Large intestine (tissue), 3 donors: ENCODE results near the gene RDH5. TPM values are rescaled to one million over a fixed set of nuclear protein-coding genes. Genes with fewer than 3 reads are reported as not detected.

ENCODE experiments used
- DNase-seq, 2 donors: peaks; one replicate each; pipeline versions ENCODE4 v3.0.0 to v3.0.0-alpha.2; 2013
- H3K27ac ChIP-seq: one replicate; pipeline ENCODE4 v1.5.1; 2013; ENCODE audit warnings: low read length
- H3K27me3 ChIP-seq: 2 replicates; pipeline ENCODE4 v1.6.1; 2013; ENCODE audit warnings: low read length; ENCODE audit not compliant: control insufficient read depth, insufficient read depth
- H3K36me3 ChIP-seq: 2 replicates; pipeline ENCODE4 v1.6.1; 2013; ENCODE audit warnings: low read length; ENCODE audit not compliant: control insufficient read depth, insufficient read depth
- H3K4me1 ChIP-seq: one replicate; pipeline ENCODE4 v1.6.1; 2013; ENCODE audit warnings: low read length; ENCODE audit not compliant: control insufficient read depth, insufficient read depth
- H3K4me3 ChIP-seq: one replicate; pipeline ENCODE4 v1.5.1; 2013; ENCODE audit warnings: low read length
- H3K9me3 ChIP-seq: one replicate; pipeline ENCODE4 v1.6.1; 2013; ENCODE audit warnings: mild to moderate bottlenecking, low read depth, low read length, moderate library complexity; ENCODE audit not compliant: control insufficient read depth
- WGBS: methylation state at CpG from one replicate; pipeline ENCODE4 v1.1.5; 2013; ENCODE audit warnings: low lambda C conversion rate; ENCODE audit not compliant: insufficient coverage; 5-methylcytosine and 5-hydroxymethylcytosine counted together
- polyA plus RNA-seq: library from polyadenylated mRNA; unstranded; fragments of 120-200 nt; gene quantifications from one replicate; pipeline ENCODE4 v1.2.1, GENCODE V29; 2013

Gene RDH5
- polyA plus RNA-seq, 1 donor, result 56.7 TPM

DNA sequence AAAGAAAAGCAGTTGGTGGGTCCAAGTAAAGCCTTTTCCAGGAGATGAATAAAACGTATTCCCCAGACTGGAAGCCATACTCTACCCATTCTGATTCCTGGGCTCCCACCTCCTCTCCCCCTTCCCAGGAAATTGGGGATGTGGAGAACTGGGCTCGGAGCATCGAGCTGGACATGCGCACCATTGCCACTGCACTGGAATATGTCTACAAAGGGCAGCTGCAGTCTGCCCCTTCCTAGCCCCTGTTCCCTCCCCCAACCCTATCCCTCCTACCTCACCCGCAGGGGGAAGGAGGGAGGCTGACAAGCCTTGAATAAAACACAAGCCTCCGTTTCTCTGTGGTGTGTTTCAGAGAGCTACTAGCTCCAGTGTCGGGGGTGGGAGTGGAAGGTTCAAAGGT lies 822 bp upstream of the RDH5 start:
- H3K36me3 ChIP-seq, result peaks cover 30% of the 10 kb centered on the region
- no peaks in the 10 kb centered on the region for H3K27me3 ChIP-seq
- no peak for DNase-seq
- WGBS, result no CpG with 5 or more reads among the region's 7 CpGs
- H3K27ac ChIP-seq, result peak overlapping the region; percentile 96
- no peak overlapping the region for H3K4me3 ChIP-seq
- H3K9me3 ChIP-seq, result no peaks in the 10 kb centered on the region
- H3K4me1 ChIP-seq, result peaks cover 69% of the 10 kb centered on the region

DNA sequence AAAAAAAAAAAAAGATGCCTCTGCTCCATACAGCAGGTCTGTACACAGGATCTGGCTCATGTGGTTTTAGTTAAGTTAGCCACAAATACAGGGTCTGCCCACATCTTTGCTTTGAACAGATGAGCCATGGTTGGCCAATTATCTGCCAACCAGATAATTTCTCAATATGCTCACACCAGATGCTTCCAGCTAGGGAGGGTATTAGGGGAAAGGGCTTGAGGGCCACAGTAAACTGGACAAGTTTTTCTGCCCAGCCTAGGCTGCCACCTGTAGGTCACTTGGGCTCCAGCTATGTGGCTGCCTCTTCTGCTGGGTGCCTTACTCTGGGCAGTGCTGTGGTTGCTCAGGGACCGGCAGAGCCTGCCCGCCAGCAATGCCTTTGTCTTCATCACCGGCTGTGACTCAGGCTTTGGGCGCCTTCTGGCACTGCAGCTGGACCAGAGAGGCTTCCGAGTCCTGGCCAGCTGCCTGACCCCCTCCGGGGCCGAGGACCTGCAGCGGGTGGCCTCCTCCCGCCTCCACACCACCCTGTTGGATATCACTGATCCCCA lies 776 bp downstream of the RDH5 start:
- no peaks in the 10 kb centered on the region for H3K9me3 ChIP-seq
- peaks cover 73% of the 10 kb centered on the region for H3K4me1 ChIP-seq
- H3K36me3 ChIP-seq, result peaks cover 46% of the 10 kb centered on the region
- H3K27me3 ChIP-seq, result no peaks in the 10 kb centered on the region
- H3K4me3 ChIP-seq, result peak overlapping the region; percentile 42
- DNase-seq, result peak; percentile 61 to 69
- WGBS, result no CpG with 5 or more reads among the region's 9 CpGs
- H3K27ac ChIP-seq, result peak overlapping the region; percentile 96

DNA sequence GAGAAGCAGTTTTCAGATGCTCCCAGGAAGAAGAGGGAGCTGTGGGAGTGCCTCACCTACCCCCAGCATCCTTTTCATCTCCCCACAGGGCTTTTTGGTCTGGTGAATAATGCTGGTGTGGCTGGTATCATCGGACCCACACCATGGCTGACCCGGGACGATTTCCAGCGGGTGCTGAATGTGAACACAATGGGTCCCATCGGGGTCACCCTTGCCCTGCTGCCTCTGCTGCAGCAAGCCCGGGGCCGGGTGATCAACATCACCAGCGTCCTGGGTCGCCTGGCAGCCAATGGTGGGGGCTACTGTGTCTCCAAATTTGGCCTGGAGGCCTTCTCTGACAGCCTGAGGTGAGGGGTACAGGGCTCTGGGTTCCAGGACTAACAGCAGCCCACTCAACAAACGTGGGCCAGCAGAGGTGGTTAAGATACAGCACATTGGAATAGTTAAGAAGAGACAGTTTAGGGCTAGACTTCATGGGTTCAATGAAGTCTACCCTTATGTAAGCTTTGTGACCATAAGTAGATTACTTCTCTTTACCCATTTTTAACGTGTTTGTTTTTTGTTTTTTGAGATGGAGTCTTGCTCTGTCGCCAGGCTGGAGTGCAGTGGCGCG lies 1.5 kb downstream of the RDH5 start:
- H3K36me3 ChIP-seq, result peaks cover 53% of the 10 kb centered on the region

DNA sequence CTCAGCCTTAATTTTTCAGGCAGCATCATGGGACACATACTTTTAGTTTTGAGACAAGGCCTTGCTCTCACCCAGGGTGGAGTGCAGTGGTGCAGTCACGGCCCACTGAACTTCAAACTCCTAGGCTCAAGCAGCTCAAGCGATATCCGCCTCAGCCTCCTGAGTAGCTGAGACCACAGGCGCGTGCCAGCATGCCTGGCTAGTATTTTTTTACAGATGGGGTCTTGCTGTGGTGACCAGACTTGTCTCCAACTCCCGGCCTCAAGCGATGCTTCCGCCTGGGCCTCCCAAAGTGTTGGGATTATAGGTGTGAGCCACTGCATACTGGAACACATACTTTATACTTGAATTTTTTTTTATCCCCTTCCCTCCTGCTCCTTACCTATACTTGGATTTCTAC lies 2.8 kb downstream of the RDH5 start:
- WGBS, result no CpG with 5 or more reads among the region's 8 CpGs
- Histone ChIP-seq H3K9me3 (no peaks in the 10 kb centered on the region), H3K27ac (no peak overlapping the region), H3K4me3 (no peak overlapping the region), H3K27me3 (no peaks in the 10 kb centered on the region), H3K4me1 (peaks cover 73% of the 10 kb centered on the region), H3K36me3 (peaks cover 58% of the 10 kb centered on the region)
- DNase-seq, result no peak

More for the DNA sequence above, 1.5 kb downstream of the RDH5 start:
- H3K27ac ChIP-seq, result peak overlapping the region; percentile 96
- peaks cover 78% of the 10 kb centered on the region for H3K4me1 ChIP-seq
- 91% methylated on average over 4 of the region's 14 CpGs for WGBS
- peak overlapping the region; percentile 42 for H3K4me3 ChIP-seq
- no peaks in the 10 kb centered on the region for H3K9me3 ChIP-seq
- DNase-seq, result no peak
- no peaks in the 10 kb centered on the region for H3K27me3 ChIP-seq

DNA sequence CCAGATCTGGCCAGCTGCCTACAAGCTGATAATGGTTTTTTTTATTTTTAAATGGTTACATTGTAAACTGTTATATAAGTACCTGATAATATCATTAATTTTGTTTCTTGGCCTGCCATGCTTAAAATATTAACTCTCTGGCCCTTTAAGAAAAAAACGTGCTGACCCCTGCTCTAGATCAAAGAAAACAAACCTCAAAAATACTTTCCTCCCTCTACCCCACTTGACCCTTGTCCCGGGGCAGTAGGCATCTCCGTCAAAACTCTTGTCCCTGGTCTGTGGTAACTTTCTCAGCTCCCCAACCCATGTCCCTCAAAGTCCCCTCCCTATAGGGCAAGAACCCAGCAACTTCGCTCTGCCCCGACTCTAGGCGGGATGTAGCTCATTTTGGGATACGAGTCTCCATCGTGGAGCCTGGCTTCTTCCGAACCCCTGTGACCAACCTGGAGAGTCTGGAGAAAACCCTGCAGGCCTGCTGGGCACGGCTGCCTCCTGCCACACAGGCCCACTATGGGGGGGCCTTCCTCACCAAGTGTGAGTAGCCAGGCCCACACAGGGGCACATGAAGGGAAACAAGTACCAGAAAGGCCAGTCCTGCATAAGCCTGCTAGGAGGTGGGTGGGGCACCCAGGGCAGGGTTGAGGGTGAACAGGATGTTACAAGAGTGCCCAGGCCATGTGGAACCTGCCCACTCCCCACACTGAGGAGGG lies 3.5 kb downstream of the RDH5 start:
- H3K27me3 ChIP-seq, result no peaks in the 10 kb centered on the region
- DNase-seq, result no peak
- no peak overlapping the region for H3K27ac ChIP-seq
- peaks cover 57% of the 10 kb centered on the region for H3K36me3 ChIP-seq
- peaks cover 67% of the 10 kb centered on the region for H3K4me1 ChIP-seq
- H3K9me3 ChIP-seq, result no peaks in the 10 kb centered on the region
- no CpG with 5 or more reads among the region's 10 CpGs for WGBS
- H3K4me3 ChIP-seq, result no peak overlapping the region

DNA sequence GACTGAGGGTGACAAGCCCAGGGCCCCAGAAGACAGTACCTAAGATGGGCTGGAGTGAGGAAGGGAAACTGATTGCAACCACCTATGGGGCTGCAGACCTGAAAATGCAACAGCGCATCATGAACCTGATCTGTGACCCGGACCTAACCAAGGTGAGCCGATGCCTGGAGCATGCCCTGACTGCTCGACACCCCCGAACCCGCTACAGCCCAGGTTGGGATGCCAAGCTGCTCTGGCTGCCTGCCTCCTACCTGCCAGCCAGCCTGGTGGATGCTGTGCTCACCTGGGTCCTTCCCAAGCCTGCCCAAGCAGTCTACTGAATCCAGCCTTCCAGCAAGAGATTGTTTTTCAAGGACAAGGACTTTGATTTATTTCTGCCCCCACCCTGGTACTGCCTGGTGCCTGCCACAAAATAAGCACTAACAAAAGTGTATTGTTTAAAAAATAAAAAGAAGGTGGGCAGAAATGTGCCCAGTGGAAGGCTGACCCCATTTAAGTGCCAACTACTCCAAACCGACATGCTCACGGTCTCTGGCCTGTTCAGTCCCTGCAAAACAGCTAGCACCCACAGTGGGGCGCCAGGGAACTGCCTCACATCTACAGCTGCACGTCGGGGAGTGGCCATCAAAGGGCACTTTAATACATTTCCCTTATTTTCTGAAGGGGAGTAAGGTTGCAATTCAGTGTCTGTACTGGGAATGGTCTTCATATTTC lies 4.2 kb downstream of the RDH5 start:
- Histone ChIP-seq H3K4me3 (no peak overlapping the region), H3K27me3 (no peaks in the 10 kb centered on the region), H3K36me3 (peaks cover 51% of the 10 kb centered on the region), H3K9me3 (no peaks in the 10 kb centered on the region), H3K27ac (no peak overlapping the region), H3K4me1 (peaks cover 60% of the 10 kb centered on the region)
- peak in 1 of 2 donors; percentile 61 for DNase-seq
- no CpG with 5 or more reads among the region's 11 CpGs for WGBS

DNA sequence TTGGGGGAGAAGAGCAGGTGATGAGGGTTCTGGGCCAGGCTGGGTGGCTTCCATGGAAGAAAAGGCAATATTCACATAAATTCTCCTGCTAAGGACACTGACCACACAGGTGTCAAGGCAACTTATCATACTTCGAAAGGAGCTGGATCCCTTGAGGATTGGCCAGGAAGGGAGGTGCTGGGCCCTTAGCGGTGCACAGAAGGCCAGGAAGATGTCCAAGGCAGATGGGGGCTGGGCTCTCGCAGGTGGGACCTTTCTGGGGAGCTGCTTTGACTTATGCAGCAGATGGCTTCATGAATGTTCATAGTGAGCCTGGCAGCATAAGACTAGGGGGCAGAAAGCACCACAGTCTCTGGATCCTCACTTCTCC lies 4.7 kb downstream of the RDH5 start:
- no peaks in the 10 kb centered on the region for H3K27me3 ChIP-seq
- no peaks in the 10 kb centered on the region for H3K9me3 ChIP-seq
- no peak for DNase-seq
- no peak overlapping the region for H3K4me3 ChIP-seq
- H3K27ac ChIP-seq, result no peak overlapping the region
- peaks cover 57% of the 10 kb centered on the region for H3K4me1 ChIP-seq
- no CpG with 5 or more reads among the region's 3 CpGs for WGBS
- H3K36me3 ChIP-seq, result peaks cover 47% of the 10 kb centered on the region

DNA sequence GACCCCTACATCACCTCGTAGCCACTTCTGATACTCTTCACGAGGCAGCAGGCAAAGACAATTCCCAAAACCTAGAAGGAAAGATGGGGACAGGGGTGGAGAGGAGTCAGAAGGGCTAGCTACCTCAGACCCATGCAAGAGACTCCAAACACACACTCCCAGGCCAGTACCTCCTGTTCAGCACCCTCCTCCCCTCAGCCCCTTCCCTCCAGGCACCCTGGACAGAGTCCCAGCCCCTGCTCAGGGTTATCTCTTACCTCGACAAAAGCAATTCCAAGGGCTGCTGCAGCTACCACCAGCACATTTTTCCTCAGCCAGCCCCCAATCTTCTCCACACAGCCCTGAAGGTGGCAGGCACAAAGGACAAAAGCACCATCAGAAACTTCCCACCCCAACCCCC lies 5.4 kb downstream of the RDH5 start:
- no CpG with 5 or more reads among the region's 3 CpGs for WGBS
- peaks cover 61% of the 10 kb centered on the region for H3K4me1 ChIP-seq
- no peaks in the 10 kb centered on the region for H3K9me3 ChIP-seq
- DNase-seq, result no peak
- no peak overlapping the region for H3K27ac ChIP-seq
- no peaks in the 10 kb centered on the region for H3K27me3 ChIP-seq
- H3K4me3 ChIP-seq, result no peak overlapping the region
- H3K36me3 ChIP-seq, result peaks cover 47% of the 10 kb centered on the region

DNA sequence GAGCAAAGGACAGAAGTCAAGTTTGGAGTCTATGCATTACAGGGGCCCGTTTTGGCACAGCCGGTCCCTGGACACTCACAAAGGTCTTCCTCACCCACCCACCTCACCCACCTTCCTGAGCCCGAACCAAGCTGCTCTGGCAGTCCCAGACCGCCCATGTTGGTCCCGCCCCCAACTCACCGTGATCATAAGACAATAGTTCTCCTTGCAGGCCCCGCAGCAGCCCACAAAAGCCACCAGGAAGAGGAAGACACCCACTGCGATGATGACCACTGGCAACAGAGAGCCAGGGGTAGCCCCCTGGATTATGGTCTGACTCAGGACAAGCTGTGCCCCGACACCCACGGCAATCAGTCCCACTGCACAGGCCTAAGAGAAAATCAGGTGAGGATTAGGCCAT lies 6.8 kb downstream of the RDH5 start:
- Histone ChIP-seq H3K27ac (peak overlapping the region; percentile 97), H3K9me3 (no peaks in the 10 kb centered on the region), H3K4me3 (peak overlapping the region; percentile 96), H3K4me1 (peaks cover 49% of the 10 kb centered on the region), H3K36me3 (peaks cover 44% of the 10 kb centered on the region), H3K27me3 (no peaks in the 10 kb centered on the region)
- WGBS, result no CpG with 5 or more reads among the region's 10 CpGs
- peak in 1 of 2 donors; percentile 47 for DNase-seq

DNA sequence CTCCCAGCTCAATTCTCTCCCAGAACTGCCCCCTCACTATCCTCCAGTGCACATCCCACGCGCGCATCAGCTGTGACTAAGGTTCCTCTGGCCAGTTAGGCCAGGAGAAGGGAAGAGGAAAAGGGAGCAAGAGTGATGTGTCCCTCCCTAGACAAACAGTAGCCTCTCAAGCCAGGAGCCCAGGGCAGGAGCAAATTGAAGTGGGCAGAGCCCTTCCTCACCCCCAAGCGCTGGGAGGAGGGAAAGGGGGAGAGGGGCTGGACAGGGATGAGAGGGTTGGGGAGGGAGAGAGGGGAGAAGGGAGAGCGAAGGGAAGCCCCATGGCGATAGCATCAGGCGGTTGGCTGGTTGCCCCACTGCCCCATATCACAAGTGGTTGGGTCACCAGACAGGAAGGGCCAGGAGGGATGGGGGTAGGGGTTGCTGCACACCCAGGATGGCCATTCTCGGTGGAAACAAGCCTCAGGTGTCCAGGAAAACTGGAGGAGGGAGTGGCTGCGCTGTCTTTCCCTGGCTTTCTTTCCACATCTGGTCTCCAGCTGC lies 7.5 kb downstream of the RDH5 start:
- Histone ChIP-seq H3K27me3 (no peaks in the 10 kb centered on the region), H3K4me1 (peaks cover 46% of the 10 kb centered on the region), H3K4me3 (peak overlapping the region; percentile 96), H3K36me3 (peaks cover 44% of the 10 kb centered on the region), H3K27ac (peak overlapping the region; percentile 97), H3K9me3 (no peaks in the 10 kb centered on the region)
- WGBS, result no CpG with 5 or more reads among the region's 9 CpGs
- DNase-seq, result peak in 1 of 2 donors; percentile 73
